ENCODE data around the gene NCAPD3.
A peak's percentile ranks its signal among the peaks of the same experiment; 100 is the strongest.
"Not testable (repeated sequence)": the region's sequence is repeated elsewhere in the genome, so short reads cannot be mapped to it uniquely, and the experiment has no call there.

The NCAPD3 gene

GRCh38 chr11:134224710-134225664 lies 1.2 kb upstream of the NCAPD3 start:
- peak in 54 of 56 donors; percentile 13 to 79 (median 56) for DNase-seq

DNA sequence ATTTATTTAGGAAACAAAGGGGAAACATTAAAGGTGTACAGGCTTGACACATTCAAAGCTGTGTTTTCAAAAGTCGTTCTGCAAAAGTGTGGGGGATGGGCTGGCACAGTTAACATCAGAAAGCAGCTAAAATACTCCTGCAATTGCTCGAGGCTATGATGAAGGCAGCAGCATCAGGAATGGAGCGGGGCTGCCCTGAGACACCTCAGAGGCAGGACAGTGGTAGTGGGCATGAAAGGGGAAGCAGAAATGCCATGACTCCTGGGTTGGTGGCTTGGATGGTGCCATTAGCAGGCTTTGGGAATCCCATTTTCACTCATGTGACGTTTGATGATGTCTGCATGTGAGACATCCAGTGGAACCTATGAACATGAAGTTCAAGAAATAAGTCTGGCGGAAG lies 646 bp downstream of the NCAPD3 start:
- no peak for DNase-seq

GRCh38 chr11:134216816-134217215 lies 7.0 kb downstream of the NCAPD3 start:
- DNase-seq, result no peak

DNA sequence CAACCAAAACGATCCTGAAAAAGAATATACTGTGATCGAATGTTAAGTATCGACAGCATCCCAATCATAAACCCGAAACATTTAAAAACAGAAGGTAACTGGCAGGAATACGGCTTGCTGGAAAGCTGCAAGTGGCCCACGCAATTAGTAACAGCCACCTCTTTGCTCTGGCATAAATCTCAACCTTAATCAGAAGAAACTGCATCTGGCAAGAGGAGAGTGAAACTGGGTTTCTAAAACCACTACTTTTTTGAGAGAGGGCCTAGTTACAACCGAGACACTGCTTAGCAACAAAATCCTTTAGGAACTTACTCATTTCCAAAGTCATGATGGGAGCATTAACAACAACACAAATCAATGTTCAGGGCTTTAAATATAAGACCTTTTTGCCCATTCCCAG lies 7.9 kb downstream of the NCAPD3 start:
- peak in 1 of 56 donors; percentile 9 for DNase-seq

- DNase-seq, result peak in 1 of 56 donors; percentile 4
Measured at GRCh38 chr11:134207538-134208239, 16.1 kb downstream of the NCAPD3 start.

GRCh38 chr11:134206185-134206584 lies 17.6 kb downstream of the NCAPD3 start:
- no peak for DNase-seq

DNA sequence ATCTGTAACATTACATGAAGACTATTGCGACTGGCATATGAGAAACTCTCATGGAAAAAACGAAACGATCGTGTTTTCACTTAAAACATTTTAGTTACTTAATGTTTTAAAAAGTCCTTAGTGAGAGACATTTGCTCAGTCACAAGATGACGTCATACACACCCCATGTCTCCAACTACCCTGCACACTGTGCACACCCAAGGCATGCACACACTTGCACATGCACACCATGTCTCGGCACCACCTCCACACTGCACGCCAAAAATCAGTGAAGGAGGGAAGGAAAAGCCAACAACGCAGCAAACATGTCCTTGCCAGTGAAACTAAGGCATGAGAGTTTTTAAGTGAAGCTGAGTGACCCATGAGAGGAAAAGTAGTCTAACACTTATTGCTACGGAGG lies 18.0 kb downstream of the NCAPD3 start:
- DNase-seq, result no peak

GRCh38 chr11:134202661-134203060 lies 21.1 kb downstream of the NCAPD3 start:
- DNase-seq, result no peak

GRCh38 chr11:134200688-134201087 lies 23.1 kb downstream of the NCAPD3 start:
- no peak for DNase-seq

DNA sequence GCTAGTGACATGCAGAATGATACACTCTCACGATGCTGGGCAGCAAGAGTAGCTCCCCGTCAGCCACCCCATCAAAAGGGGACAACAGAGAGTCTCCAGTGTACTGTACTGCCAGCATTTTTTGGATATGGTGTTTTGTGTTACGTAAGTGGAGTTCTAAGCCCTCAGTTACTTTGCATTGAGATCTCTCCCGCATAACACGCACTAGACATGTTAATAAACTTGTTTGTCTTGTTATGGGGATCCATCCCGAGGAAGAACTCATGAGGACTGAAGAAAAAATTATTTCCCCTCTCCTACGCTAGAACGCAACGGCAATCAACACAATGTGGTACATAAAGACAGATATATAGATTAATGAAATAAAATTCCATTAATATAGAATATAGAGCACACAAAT lies 24.2 kb downstream of the NCAPD3 start:
- no peak for DNase-seq

DNA sequence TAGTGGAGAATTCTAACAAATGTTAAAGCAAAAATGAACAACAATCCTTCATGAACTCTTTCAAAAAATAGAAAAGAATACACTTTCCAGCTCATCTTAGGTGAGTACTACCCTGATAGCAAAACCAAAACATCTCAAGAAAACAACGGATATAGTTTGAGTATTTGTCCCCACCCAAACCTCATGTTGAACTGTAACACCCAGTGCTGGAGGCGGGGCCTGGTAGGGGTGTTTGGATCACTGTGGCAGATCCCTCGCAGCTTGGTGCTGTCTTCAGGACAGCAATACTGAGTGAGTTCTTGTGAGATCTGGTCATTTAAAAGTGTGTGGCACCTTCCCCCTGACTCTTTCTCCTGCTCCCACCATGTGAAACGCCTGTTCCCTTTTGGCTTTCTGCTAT lies 27.0 kb downstream of the NCAPD3 start:
- no peak for DNase-seq

- not testable (repeated sequence) for DNase-seq
Measured at GRCh38 chr11:134188092-134188491, 35.7 kb downstream of the NCAPD3 start.

DNA sequence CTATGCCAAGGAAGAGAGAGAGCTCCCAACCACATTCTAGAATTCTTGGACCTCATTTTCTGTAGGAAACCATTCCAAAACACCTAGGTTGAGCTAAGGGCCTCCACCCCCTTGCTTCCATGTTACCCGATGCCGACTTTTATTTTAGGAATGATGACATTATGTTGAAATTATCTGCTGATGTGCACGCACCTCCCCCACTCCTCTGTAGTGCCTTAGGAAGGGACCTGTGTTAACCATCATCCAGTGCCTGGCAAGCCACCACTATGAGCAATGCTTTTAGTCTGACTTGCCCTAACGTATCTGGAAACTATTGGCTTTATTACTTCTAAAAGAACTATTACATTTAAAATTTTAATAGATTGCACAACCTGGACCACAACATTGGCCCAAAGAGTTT lies 42.1 kb downstream of the NCAPD3 start:
- DNase-seq, result no peak

GRCh38 chr11:134178032-134178674 lies 45.6 kb downstream of the NCAPD3 start:
- no peak for DNase-seq

DNA sequence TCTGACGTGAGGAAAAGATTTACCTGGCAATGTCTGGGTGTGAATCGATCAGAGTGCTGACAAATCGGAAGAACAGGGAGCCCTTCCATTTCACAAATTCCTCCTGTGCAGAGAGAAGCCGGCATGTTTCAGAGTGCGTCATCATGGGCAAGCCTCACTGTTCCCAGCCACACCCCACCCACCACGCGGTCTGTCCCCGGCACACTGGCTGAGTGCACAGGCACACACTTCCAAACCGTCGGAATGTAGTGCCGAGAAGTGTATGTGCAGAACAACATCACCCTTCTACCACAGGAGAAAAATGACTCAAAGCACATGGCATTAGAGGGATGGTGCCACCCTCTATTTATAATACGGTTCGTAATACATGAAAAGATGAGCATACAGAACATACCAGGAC lies 47.5 kb downstream of the NCAPD3 start:
- no peak for DNase-seq

GRCh38 chr11:134173296-134173695 lies 50.5 kb downstream of the NCAPD3 start:
- no peak for DNase-seq

DNA sequence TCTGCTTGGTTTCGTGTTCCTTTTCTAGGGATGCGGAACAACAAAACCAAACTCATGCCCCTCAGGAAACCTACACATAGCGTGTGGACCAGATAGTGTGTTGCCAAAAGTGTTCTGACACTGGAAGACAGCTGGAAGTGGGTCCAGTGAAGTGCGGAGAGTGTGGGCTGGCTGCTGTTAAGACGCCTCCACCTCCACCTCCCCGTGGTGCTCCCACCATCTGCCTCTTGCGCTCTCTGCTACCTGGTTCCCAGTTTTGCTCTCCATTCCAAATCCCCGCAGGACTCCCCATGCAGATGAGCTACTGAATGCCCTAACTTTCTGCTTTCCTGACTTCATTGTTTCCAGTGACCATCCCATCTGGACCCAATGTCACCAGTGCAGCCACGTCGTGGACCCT lies 51.8 kb downstream of the NCAPD3 start:
- DNase-seq, result no peak

GRCh38 chr11:134170919-134171281 lies 52.9 kb downstream of the NCAPD3 start:
- no peak for DNase-seq

GRCh38 chr11:134170177-134170918 lies 53.4 kb downstream of the NCAPD3 start:
- DNase-seq, result no peak

- DNase-seq, result no peak
Measured at GRCh38 chr11:134164490-134165370, 59.0 kb downstream of the NCAPD3 start.
